GM19395 (cell line): ENCODE measurements around the gene PES1.
"Not testable (repeated sequence)": the region's sequence is repeated elsewhere in the genome, so short reads cannot be mapped to it uniquely, and the experiment has no call there.

Source experiments
- ATAC-seq: cut with Tn5 transposase; IDR thresholded peaks from one replicate; pipeline ENCODE4 v1.9.1; 2021; ENCODE audit warnings: mild to moderate bottlenecking, moderate library complexity; ENCODE audit not compliant: unreplicated experiment

PES1 gene

DNA sequence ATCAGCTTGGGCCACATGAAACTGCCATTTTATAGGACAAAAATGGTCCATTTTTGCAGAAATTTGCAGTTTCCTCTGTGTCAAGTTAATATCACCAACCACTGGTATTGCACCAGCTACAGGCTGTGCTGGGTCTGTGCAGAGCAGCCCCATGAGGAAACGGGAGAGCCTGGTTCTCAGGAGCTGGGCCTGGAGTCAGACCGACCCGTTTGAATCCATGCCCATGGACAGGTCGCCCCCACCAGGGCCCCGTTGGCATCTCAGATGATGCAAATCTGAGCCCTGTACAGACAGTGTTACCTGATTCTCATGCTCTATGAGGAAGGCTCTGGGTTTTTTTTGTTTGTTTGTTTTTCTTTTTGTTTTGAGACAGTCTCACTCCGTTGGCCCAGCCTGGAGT is 35.3 kb downstream of the PES1 start:
- ATAC-seq, result no peak

GRCh38 chr22:30555282-30556210 is 36.2 kb downstream of the PES1 start:
- ATAC-seq, result no peak

GRCh38 chr22:30553971-30554370 is 37.7 kb downstream of the PES1 start:
- no peak for ATAC-seq

GRCh38 chr22:30552719-30553118 is 39.0 kb downstream of the PES1 start:
- no peak for ATAC-seq

DNA sequence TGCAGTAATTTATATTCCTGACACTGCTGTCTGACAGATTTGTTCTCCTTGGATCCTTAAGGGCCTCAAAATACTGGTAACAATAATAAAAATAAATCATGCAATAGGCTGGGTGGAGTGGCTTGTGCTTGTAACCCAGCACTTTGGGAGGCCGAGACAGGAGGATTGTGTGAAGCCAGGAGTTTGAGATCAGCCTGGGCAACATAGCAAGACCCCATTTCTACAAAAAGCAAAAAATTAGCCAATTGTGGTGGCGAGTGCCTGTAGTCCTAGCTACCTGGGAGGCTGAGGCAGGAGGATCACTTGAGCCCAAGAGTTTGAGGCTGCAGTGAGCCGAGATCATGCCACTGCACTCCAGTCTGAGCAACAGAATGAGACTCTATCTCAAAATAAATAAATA is 39.9 kb downstream of the PES1 start:
- ATAC-seq, result not testable (repeated sequence)

GRCh38 chr22:30547188-30547587 is 44.5 kb downstream of the PES1 start:
- ATAC-seq, result no peak

DNA sequence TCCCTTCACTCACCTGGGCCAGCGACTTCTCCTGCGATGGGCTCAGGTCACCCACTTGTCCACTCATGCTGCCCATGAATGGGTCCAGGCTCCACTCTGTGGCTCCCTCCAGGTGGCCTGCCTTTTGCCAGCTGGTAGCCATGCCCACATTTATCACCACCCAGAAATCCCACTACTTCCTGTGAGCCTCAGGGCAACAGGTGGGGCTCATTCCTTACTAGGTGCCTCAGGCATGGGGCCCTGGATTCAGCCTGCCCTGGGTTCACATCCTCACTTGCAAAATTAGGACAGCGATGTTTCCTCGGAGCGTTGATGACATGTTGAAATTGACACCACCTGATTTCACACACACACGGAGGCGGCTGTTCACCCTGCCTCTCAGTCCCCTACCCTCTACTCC is 45.1 kb downstream of the PES1 start, which contains the start of gene SEC14L6:
TSS of gene SEC14L6 (minus strand) at position 126 of the 400 bp plus-strand sequence. CDS start at position 67, 59 bp downstream.
- no peak for ATAC-seq

DNA sequence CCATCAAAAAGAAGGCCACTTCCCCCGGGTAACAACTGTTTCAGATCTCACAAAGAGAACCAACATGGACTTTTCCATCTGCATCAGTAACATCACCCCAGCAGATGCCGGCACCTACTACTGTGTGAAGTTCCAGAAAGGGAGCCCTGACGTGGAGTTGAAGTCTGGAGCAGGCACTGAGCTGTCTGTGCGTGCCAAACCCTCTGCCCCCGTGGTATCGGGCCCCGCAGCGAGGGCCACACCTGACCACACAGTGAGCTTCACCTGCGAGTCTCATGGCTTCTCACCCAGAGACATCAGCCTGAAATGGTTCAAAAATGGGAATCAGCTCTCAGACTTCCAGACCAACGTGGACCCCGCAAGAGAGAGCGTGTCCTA is 48.9 kb downstream of the PES1 start:
- ATAC-seq, result no peak

- ATAC-seq, result no peak
These were observed 49.5 kb downstream of the PES1 start for GRCh38 chr22:30541961-30542810.

DNA sequence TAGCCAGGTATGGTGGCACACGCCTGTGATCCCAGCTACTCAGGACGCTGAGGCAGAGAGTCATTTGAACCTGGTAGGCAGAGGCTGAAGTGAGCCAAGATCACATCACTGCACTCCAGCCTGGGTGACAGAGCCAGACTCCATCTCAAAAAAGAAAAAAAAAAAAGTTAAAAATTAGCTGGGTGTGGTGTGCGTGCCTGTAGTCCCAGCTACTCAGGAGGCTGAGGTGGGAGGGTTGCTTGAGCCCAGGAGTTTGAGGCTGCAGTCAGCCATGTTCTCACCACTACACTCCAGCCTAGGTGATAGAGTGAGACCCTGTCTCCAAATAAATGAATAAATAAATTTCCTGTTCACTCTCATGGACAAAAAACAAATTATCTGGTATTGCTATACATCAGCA is 50.2 kb downstream of the PES1 start:
- ATAC-seq, result not testable (repeated sequence)

DNA sequence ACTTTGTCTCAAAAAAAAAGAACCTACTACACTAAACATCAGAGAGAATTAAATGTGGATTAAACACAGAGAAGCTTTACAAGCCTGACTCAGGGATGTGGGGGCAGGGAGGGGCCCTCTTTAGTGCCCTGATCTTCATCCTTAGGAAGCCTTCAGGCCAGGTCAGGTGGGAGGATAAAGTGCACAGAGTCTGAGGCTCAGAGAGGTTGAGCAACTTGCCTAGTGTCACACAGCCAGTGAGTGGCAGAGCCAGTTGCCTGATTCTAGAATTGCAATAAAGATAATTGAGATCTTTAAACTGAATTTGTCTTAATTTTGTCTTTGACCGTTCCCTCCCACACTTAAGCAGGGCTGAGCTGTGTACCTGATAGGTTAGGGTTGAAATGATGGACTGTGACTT is 52.3 kb downstream of the PES1 start:
- ATAC-seq, result no peak

DNA sequence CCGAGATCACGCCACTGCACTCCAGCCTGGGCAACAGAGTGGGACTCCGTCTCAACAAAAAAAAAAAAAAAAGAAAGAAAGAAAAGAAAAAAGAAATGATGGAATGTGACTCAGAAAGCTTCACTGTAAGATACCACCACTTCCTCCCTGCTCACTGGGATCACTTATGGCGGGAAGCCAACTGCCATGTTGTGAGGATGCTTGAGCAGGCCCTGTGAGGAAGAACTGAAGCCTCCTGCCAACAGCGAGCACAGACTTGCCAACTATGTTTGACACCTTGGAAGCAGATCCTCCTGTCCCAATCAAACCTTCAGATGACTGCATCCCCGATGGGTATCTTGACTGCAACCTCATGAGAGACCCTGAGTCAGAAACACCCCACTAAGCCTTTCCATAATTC is 53.4 kb downstream of the PES1 start:
- ATAC-seq, result no peak

DNA sequence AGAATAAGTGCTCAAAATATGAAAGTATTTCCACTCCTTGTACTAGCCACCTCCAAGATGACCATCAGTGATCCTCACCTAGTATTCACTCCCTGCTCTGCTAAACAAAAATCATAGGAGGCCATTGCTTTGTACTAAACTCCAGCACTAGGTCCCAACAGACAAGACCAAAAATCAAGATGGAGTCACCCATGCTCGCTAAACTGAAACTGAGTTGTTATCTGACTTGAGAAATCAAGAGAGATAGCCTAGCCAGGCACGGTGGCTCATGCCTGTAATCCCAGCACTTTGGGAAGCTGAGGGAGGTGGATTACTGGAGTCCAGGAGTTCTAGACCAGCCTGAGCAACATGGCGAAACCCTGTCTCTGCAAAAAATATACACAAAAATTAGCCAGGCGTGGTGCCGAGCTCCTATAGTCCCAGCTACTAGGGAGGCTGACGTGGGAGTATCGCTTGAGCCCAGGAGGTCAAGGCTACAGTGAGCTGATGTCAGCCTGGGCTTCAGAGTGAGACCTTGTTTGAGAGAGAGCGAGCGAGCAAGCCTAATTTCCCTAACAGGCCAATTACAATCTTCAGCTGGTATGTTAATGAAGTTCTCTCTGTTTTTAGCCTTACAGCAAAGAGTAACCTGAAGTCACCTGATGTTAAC is 54.5 kb downstream of the PES1 start:
- no peak for ATAC-seq

DNA sequence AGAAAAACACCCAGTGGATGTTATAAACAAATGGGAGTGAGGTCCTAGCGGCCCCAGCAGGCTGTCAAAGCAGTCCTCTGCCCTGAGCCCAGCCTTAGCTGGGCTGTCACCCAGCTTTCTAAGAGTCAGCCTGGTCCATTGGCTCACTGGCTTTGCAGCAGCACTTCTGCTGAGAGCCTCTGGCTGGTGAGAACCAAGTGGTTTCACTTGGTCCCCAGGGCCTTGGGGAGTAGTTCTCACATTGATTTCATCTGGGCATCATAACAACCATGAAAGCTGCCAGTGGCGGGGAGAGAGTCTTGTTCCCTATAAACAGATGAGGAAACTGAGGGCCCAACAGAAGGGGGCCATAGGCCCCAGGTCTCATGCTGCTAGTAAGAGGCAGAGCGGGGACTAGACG is 56.5 kb downstream of the PES1 start:
- no peak for ATAC-seq

DNA sequence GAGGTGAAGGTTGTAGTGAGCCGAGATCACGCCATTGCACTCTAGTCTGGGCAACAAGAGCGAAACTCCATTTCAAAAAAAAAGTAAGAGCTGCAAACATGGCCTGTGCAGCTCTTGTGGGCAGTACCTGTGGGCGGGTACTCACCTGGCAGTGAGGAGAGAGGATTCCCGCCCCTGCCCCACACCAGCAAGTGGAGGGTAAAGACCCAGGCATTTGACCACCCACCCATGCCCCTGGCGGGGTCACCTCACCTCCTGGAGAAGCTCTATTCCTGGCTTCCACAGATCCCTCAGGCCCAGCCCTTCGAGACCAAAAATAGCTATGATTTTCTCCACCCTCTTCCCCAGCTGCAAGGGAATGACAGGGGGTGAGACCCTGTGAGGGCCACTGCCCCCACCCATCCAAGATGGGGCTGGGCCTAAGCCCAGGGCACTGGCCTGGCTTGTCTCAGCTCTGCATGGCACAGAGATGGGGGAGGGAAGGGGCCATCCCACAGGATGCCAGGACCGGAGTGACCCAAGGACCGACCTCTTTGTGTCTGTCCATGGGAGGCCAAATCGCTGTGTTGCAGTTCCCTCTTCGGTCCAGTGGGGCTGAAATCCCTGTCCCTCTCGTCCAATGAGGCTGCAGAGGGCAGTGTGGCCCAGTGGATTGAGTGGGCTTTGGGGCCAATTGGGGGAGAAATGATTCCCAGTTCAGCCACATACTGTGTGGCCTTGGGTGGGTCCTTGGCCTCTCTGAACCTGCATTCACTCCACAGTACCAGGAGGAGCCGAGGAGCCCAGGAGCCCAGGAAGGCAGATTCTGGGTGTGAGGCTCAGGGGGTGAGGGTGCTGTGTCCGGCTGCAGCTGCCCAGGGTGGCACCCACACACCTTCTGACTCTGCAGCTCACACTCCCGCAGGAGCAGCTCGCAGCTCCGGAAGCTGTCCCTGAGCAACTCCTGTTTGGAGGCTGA is 59.8 kb downstream of the PES1 start:
- no peak for ATAC-seq

- ATAC-seq, result no peak
These were observed 65.1 kb downstream of the PES1 start for GRCh38 chr22:30526656-30527055.
